Neural cell (in vitro differentiated cells): ENCODE results near the gene CABLES2. TPM values are rescaled to one million over a fixed set of nuclear protein-coding genes. Genes with fewer than 3 reads are reported as not detected.

Experiments
- H2AFZ ChIP-seq: fragments of 200-600, 300-800 bp; sonication (generic), shearing (Covaris generic); 2 replicates; pipeline ENCODE4 v1.6.0; 2014; ENCODE audit warnings: low read depth, mild to moderate bottlenecking, antibody characterized with exemption, low read length, moderate library complexity
- H3F3A ChIP-seq: fragments of 200-600 bp; shearing (Covaris generic); 2 replicates; pipeline ENCODE4 v1.6.1; 2016; ENCODE audit warnings: mild to moderate bottlenecking, moderate library complexity, mixed read lengths, antibody characterized with exemption, low read length; ENCODE audit not compliant: insufficient read depth, poor library complexity, severe bottlenecking
- H3K27ac ChIP-seq: fragments of 200-600, 300-800 bp; sonication (generic), shearing (Covaris generic); 2 replicates; pipeline ENCODE4 v1.5.1; 2014; ENCODE audit warnings: mild to moderate bottlenecking, low read length, moderate library complexity
- H3K27me3 ChIP-seq: fragments of 300-800, 200-600 bp; sonication (generic), shearing (Covaris generic); 2 replicates; pipeline ENCODE4 v1.6.0; 2014; ENCODE audit warnings: mild to moderate bottlenecking, low read depth, low read length, moderate library complexity; ENCODE audit not compliant: insufficient read depth
- H3K36me3 ChIP-seq: fragments of 300-800, 200-600 bp; sonication (generic), shearing (Covaris generic); 2 replicates; pipeline ENCODE4 v1.5.1; 2014; ENCODE audit warnings: mild to moderate bottlenecking, antibody characterized with exemption, low read length, moderate library complexity; ENCODE audit not compliant: insufficient read depth
- H3K4me2 ChIP-seq: fragments of 300-800, 200-600 bp; sonication (generic), shearing (Covaris generic); 2 replicates; pipeline ENCODE4 v1.6.0; 2014; ENCODE audit warnings: mild to moderate bottlenecking, low read length
- H3K4me3 ChIP-seq: fragments of 300-800, 200-600 bp; sonication (generic), shearing (Covaris generic); 2 replicates; pipeline ENCODE4 v1.5.1; 2014; ENCODE audit warnings: mild to moderate bottlenecking, low read length, moderate library complexity
- H3K79me2 ChIP-seq: fragments of 200-600 bp; shearing (Covaris generic); replicated peaks from 2 replicates; pipeline ENCODE4 v1.6.0; 2014; ENCODE audit warnings: mild to moderate bottlenecking, low read length, moderate library complexity; ENCODE audit not compliant: insufficient read depth
- H3K9ac ChIP-seq: fragments of 300-800, 200-600 bp; sonication (generic), shearing (Covaris generic); 2 replicates; pipeline ENCODE4 v1.6.1; 2016; ENCODE audit warnings: mild to moderate bottlenecking, low read length, mixed read lengths
- H3K9me2 ChIP-seq: fragments of 200-600 bp; shearing (Covaris generic); 2 replicates; pipeline ENCODE4 v1.6.1; 2016; ENCODE audit warnings: mild to moderate bottlenecking, low read length, mixed read lengths; ENCODE audit not compliant: insufficient read depth
- H3K9me3 ChIP-seq: fragments of 200-600, 300-800 bp; sonication (generic), shearing (Covaris generic); 2 replicates; pipeline ENCODE4 v1.6.1; 2016; ENCODE audit warnings: mild to moderate bottlenecking, mixed run types, low read length, moderate library complexity, mixed read lengths
- H4K20me1 ChIP-seq: fragments of 200-600 bp; shearing (Covaris generic); 2 replicates; pipeline ENCODE4 v1.6.1; 2016; ENCODE audit warnings: mild to moderate bottlenecking, mixed run types; ENCODE audit not compliant: insufficient read depth
- EP300 ChIP-seq: fragments of 450-650 bp; conservative IDR thresholded peaks from 2 replicates; pipeline ENCODE4 v1.6.1; 2014; ENCODE audit warnings: antibody characterized with exemption, mild to moderate bottlenecking, moderate library complexity; ENCODE audit not compliant: poor library complexity, severe bottlenecking
- EZH2 ChIP-seq: fragments of 200-600, 300-800 bp; shearing (Covaris generic), sonication (generic); IDR thresholded peaks from 2 replicates; pipeline ENCODE4 v1.6.1; 2014; ENCODE audit warnings: antibody characterized with exemption, low read length, borderline replicate concordance, mild to moderate bottlenecking; ENCODE audit not compliant: insufficient read depth, poor library complexity, severe bottlenecking
- MXI1 ChIP-seq: fragments of 450-650 bp; conservative IDR thresholded peaks from 2 replicates; pipeline ENCODE4 v1.6.1; 2014; ENCODE audit warnings: antibody characterized with exemption, mild to moderate bottlenecking; ENCODE audit not compliant: poor library complexity, severe bottlenecking
- POLR2AphosphoS5 ChIP-seq: IDR thresholded peaks from 2 replicates; pipeline ENCODE4 v1.6.1; 2012
- RAD21 ChIP-seq: fragments of 450-650 bp; conservative IDR thresholded peaks from 2 replicates; pipeline ENCODE4 v1.6.1; 2014; ENCODE audit warnings: antibody characterized with exemption, mild to moderate bottlenecking, moderate library complexity
- SMC3 ChIP-seq: fragments of 450-650 bp; conservative IDR thresholded peaks from 2 replicates; pipeline ENCODE4 v1.6.1; 2014; ENCODE audit warnings: antibody characterized with exemption, mild to moderate bottlenecking, moderate library complexity; ENCODE audit not compliant: poor library complexity
- TAF1 ChIP-seq: IDR thresholded peaks from 2 replicates; pipeline ENCODE4 v1.6.1; 2012; ENCODE audit warnings: low read depth
- polyA plus RNA-seq: library from polyadenylated mRNA; depleted of rRNA; stranded (reverse); fragments of >200 nt; gene quantifications from 2 replicates; pipeline ENCODE4 v1.2.3, GENCODE V29; 2014
- TF ChIP-seq, protein P1 (sequence below): IDR thresholded peaks from 2 replicates; pipeline ENCODE4 v1.6.1; 2012; ENCODE audit warnings: borderline replicate concordance
- TF ChIP-seq, protein P2 (sequence below): fragments of 450-650 bp; IDR thresholded peaks from 2 replicates; pipeline ENCODE4 v1.5.1; 2014; ENCODE audit warnings: antibody characterized with exemption, mild to moderate bottlenecking, moderate library complexity; ENCODE audit not compliant: poor library complexity, severe bottlenecking

CABLES2 gene
- polyA plus RNA-seq, 1 donor from 2014 or later = 8.3 TPM

DNA sequence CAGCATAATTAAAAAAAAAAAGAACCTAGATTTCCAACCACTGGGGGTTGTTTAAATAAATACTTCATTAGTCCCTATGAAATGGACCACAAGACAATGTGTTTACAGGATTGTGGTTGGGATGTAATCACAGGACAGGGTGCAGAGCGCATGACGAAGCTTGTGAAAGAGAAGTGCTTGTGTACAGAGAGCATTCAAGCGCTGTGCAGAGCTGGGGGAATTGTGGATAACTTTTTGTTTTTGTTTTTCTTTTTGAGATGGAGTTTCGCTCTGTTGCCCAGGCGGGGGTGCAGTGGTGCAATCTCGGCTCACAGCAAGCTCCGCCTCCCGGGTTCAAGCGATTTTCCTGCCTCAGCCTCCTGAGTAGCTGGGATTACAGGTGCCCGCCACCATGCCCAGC is 62.3 kb downstream of the CABLES2 start:
- H3K4me3 ChIP-seq = no peak overlapping the region
- H4K20me1 ChIP-seq = no peaks in the 10 kb centered on the region
- H2AFZ ChIP-seq = no peak overlapping the region
- no peak overlapping the region for H3K4me2 ChIP-seq
- no peaks in the 10 kb centered on the region for H3K9me3 ChIP-seq
- H3K27ac ChIP-seq = no peak overlapping the region
- H3K9me2 ChIP-seq = no peaks in the 10 kb centered on the region
- TF ChIP-seq MXI1 = no peak
- TF ChIP-seq, protein P1, sequence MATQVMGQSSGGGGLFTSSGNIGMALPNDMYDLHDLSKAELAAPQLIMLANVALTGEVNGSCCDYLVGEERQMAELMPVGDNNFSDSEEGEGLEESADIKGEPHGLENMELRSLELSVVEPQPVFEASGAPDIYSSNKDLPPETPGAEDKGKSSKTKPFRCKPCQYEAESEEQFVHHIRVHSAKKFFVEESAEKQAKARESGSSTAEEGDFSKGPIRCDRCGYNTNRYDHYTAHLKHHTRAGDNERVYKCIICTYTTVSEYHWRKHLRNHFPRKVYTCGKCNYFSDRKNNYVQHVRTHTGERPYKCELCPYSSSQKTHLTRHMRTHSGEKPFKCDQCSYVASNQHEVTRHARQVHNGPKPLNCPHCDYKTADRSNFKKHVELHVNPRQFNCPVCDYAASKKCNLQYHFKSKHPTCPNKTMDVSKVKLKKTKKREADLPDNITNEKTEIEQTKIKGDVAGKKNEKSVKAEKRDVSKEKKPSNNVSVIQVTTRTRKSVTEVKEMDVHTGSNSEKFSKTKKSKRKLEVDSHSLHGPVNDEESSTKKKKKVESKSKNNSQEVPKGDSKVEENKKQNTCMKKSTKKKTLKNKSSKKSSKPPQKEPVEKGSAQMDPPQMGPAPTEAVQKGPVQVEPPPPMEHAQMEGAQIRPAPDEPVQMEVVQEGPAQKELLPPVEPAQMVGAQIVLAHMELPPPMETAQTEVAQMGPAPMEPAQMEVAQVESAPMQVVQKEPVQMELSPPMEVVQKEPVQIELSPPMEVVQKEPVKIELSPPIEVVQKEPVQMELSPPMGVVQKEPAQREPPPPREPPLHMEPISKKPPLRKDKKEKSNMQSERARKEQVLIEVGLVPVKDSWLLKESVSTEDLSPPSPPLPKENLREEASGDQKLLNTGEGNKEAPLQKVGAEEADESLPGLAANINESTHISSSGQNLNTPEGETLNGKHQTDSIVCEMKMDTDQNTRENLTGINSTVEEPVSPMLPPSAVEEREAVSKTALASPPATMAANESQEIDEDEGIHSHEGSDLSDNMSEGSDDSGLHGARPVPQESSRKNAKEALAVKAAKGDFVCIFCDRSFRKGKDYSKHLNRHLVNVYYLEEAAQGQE = no peak
- TF ChIP-seq POLR2AphosphoS5 = no peak
- TF ChIP-seq, protein P2, sequence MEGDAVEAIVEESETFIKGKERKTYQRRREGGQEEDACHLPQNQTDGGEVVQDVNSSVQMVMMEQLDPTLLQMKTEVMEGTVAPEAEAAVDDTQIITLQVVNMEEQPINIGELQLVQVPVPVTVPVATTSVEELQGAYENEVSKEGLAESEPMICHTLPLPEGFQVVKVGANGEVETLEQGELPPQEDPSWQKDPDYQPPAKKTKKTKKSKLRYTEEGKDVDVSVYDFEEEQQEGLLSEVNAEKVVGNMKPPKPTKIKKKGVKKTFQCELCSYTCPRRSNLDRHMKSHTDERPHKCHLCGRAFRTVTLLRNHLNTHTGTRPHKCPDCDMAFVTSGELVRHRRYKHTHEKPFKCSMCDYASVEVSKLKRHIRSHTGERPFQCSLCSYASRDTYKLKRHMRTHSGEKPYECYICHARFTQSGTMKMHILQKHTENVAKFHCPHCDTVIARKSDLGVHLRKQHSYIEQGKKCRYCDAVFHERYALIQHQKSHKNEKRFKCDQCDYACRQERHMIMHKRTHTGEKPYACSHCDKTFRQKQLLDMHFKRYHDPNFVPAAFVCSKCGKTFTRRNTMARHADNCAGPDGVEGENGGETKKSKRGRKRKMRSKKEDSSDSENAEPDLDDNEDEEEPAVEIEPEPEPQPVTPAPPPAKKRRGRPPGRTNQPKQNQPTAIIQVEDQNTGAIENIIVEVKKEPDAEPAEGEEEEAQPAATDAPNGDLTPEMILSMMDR = no peak
- TF ChIP-seq TAF1 = no peak
- TF ChIP-seq RAD21 = no peak
- TF ChIP-seq SMC3 = no peak
- no peak for TF ChIP-seq EZH2
- TF ChIP-seq EP300 = no peak
- no peaks in the 10 kb centered on the region for H3K79me2 ChIP-seq
- no peak overlapping the region for H3K9ac ChIP-seq
- H3F3A ChIP-seq = no peaks in the 10 kb centered on the region
- no peaks in the 10 kb centered on the region for H3K36me3 ChIP-seq
- no peaks in the 10 kb centered on the region for H3K27me3 ChIP-seq

DNA sequence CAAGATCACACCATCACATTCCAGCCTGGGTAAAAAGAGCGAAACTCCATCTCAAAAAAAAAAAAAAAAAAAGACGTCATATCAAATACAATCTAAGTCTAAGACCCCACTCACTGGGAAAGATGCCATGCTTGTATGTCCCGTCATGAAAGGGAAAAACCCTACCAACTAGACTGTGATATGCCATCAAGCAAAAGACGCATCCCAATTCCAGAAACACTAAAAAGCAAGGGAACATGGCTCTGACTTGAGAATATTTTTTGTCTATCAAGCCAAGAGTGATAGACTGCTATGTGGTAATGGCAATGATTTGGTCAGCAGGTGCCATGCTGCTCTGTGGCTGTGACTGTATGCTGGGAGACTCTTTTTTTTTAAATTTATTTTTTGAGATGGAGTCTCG is 63.0 kb downstream of the CABLES2 start:
- no peaks in the 10 kb centered on the region for H3K9me3 ChIP-seq
- H3K27ac ChIP-seq = no peak overlapping the region
- no peaks in the 10 kb centered on the region for H3K9me2 ChIP-seq
- no peaks in the 10 kb centered on the region for H3F3A ChIP-seq
- H3K79me2 ChIP-seq = no peaks in the 10 kb centered on the region
- H3K27me3 ChIP-seq = no peaks in the 10 kb centered on the region
- H3K36me3 ChIP-seq = no peaks in the 10 kb centered on the region
- no peak overlapping the region for H3K4me3 ChIP-seq
- no peak overlapping the region for H3K9ac ChIP-seq
- no peak overlapping the region for H3K4me2 ChIP-seq
- no peak for TF ChIP-seq TAF1
- TF ChIP-seq EZH2 = no peak
- TF ChIP-seq RAD21 = no peak
- TF ChIP-seq, protein P2 = no peak
- TF ChIP-seq POLR2AphosphoS5 = no peak
- no peak for TF ChIP-seq EP300
- TF ChIP-seq, protein P1 = no peak
- TF ChIP-seq SMC3 = no peak
- TF ChIP-seq MXI1 = no peak
- H4K20me1 ChIP-seq = no peaks in the 10 kb centered on the region
- no peak overlapping the region for H2AFZ ChIP-seq
